Neural progenitor cell (in vitro differentiated cells): ENCODE data around the gene GABRG3.

ENCODE experiments used
- CTCF ChIP-seq: fragments of 200-600 bp; sonication (generic); IDR thresholded peaks from 2 replicates; pipeline ENCODE4 v1.5.1; 2017; ENCODE audit warnings: antibody characterized with exemption, mild to moderate bottlenecking
- EZH2phosphoT487 ChIP-seq: fragments of 200-600 bp; sonication (generic); IDR thresholded peaks from 2 replicates; pipeline ENCODE4 v1.6.1; 2017; ENCODE audit warnings: antibody characterized with exemption

- TF ChIP-seq CTCF (no peak), EZH2phosphoT487 (no peak)
Observed at GRCh38 chr15:27359586-27359985, 388.6 kb downstream of the GABRG3 start.
